A549 (cell line): Measurements from ENCODE around the gene TMEM154.

Source experiments
- CHD2 ChIP-seq: fragments of 150-350 bp; IDR thresholded peaks from 2 replicates; pipeline ENCODE4 v1.6.1; 2014; ENCODE audit warnings: low read length; ENCODE audit not compliant: partially characterized antibody
- ESRRA ChIP-seq: fragments of 150-350 bp; IDR thresholded peaks from 2 replicates; pipeline ENCODE4 v1.6.1; 2014; ENCODE audit warnings: mild to moderate bottlenecking, low read length, borderline replicate concordance
- PHF8 ChIP-seq: fragments of 200-600 bp; sonication (generic); IDR thresholded peaks from 2 replicates; pipeline ENCODE4 v1.6.1; 2016; ENCODE audit warnings: low read depth, mild to moderate bottlenecking, antibody characterized with exemption, moderate library complexity, borderline replicate concordance
- POLR2A ChIP-seq: IDR thresholded peaks from 2 replicates; pipeline ENCODE4 v1.6.1; 2012; ENCODE audit warnings: mild to moderate bottlenecking, low read length
- SMC3 ChIP-seq: fragments of >200 bp; sonication (Bioruptor Twin); formaldehyde crosslinking; IDR thresholded peaks from 3 replicates; pipeline ENCODE4 v1.6.1; 2018; ENCODE audit warnings: inconsistent platforms
- TF ChIP-seq, protein P1 (sequence below): fragments of 200-600 bp; sonication (generic); IDR thresholded peaks from 2 replicates; pipeline ENCODE4 v1.6.1; 2016; ENCODE audit warnings: antibody characterized with exemption, mild to moderate bottlenecking, moderate library complexity
- TF ChIP-seq, protein P2 (sequence below): fragments of >200 bp; sonication (Bioruptor Twin); formaldehyde crosslinking; IDR thresholded peaks from 3 replicates; pipeline ENCODE4 v1.5.1; 2016
- TF ChIP-seq, protein P3 (sequence below): fragments of 250-450 bp; sonication (Bioruptor Pico); IDR thresholded peaks from 2 replicates; pipeline ENCODE4 v1.5.0; 2021; ENCODE audit warnings: mild to moderate bottlenecking, moderate library complexity, borderline replicate concordance

DNA sequence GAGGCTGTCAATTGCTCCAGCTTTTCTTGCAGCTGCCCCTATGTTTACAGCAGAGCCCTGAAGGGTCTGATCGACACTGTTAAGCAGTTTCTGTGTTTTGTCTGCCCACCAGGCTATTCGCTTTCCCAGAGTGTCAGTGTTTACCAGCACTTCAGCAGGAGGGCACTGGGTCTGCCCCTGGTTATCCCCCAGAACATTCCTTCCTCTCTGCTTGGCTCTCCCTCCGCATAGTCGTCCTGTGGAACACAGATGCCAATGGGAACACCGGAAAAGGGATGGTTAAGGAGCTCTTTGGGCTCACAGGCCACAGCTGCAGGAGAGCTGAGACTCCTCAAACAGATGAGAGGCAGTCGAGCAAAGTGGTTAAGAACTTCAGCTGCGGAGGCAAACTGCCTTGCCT lies 72.6 kb downstream of the TMEM154 start:
- TF ChIP-seq PHF8 (no peak), POLR2A (no peak), CHD2 (no peak), ESRRA (no peak), SMC3 (no peak)
- TF ChIP-seq, protein P1, sequence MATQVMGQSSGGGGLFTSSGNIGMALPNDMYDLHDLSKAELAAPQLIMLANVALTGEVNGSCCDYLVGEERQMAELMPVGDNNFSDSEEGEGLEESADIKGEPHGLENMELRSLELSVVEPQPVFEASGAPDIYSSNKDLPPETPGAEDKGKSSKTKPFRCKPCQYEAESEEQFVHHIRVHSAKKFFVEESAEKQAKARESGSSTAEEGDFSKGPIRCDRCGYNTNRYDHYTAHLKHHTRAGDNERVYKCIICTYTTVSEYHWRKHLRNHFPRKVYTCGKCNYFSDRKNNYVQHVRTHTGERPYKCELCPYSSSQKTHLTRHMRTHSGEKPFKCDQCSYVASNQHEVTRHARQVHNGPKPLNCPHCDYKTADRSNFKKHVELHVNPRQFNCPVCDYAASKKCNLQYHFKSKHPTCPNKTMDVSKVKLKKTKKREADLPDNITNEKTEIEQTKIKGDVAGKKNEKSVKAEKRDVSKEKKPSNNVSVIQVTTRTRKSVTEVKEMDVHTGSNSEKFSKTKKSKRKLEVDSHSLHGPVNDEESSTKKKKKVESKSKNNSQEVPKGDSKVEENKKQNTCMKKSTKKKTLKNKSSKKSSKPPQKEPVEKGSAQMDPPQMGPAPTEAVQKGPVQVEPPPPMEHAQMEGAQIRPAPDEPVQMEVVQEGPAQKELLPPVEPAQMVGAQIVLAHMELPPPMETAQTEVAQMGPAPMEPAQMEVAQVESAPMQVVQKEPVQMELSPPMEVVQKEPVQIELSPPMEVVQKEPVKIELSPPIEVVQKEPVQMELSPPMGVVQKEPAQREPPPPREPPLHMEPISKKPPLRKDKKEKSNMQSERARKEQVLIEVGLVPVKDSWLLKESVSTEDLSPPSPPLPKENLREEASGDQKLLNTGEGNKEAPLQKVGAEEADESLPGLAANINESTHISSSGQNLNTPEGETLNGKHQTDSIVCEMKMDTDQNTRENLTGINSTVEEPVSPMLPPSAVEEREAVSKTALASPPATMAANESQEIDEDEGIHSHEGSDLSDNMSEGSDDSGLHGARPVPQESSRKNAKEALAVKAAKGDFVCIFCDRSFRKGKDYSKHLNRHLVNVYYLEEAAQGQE = no peak
- TF ChIP-seq, protein P2, sequence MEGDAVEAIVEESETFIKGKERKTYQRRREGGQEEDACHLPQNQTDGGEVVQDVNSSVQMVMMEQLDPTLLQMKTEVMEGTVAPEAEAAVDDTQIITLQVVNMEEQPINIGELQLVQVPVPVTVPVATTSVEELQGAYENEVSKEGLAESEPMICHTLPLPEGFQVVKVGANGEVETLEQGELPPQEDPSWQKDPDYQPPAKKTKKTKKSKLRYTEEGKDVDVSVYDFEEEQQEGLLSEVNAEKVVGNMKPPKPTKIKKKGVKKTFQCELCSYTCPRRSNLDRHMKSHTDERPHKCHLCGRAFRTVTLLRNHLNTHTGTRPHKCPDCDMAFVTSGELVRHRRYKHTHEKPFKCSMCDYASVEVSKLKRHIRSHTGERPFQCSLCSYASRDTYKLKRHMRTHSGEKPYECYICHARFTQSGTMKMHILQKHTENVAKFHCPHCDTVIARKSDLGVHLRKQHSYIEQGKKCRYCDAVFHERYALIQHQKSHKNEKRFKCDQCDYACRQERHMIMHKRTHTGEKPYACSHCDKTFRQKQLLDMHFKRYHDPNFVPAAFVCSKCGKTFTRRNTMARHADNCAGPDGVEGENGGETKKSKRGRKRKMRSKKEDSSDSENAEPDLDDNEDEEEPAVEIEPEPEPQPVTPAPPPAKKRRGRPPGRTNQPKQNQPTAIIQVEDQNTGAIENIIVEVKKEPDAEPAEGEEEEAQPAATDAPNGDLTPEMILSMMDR = no peak
- TF ChIP-seq, protein P3, sequence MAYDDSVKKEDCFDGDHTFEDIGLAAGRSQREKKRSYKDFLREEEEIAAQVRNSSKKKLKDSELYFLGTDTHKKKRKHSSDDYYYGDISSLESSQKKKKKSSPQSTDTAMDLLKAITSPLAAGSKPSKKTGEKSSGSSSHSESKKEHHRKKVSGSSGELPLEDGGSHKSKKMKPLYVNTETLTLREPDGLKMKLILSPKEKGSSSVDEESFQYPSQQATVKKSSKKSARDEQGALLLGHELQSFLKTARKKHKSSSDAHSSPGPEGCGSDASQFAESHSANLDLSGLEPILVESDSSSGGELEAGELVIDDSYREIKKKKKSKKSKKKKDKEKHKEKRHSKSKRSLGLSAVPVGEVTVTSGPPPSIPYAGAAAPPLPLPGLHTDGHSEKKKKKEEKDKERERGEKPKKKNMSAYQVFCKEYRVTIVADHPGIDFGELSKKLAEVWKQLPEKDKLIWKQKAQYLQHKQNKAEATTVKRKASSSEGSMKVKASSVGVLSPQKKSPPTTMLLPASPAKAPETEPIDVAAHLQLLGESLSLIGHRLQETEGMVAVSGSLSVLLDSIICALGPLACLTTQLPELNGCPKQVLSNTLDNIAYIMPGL (CRISPR knock-in tag) = no peak
